PC-3 (cell line): ENCODE data around the gene L3MBTL4.

Experiments used
- EZH2 ChIP-seq: fragments of 300-600 bp; sonication (generic); IDR thresholded peaks from one replicate; pipeline ENCODE4 v1.6.1; 2017; ENCODE audit warnings: antibody characterized with exemption, mild to moderate bottlenecking, low read length; ENCODE audit not compliant: unreplicated experiment
- TF ChIP-seq, protein P1 (sequence below): fragments of 300-600 bp; sonication (generic); conservative IDR thresholded peaks from 2 replicates; pipeline ENCODE4 v1.5.1; 2017; ENCODE audit warnings: antibody characterized with exemption, low read depth, mild to moderate bottlenecking, low read length

DNA sequence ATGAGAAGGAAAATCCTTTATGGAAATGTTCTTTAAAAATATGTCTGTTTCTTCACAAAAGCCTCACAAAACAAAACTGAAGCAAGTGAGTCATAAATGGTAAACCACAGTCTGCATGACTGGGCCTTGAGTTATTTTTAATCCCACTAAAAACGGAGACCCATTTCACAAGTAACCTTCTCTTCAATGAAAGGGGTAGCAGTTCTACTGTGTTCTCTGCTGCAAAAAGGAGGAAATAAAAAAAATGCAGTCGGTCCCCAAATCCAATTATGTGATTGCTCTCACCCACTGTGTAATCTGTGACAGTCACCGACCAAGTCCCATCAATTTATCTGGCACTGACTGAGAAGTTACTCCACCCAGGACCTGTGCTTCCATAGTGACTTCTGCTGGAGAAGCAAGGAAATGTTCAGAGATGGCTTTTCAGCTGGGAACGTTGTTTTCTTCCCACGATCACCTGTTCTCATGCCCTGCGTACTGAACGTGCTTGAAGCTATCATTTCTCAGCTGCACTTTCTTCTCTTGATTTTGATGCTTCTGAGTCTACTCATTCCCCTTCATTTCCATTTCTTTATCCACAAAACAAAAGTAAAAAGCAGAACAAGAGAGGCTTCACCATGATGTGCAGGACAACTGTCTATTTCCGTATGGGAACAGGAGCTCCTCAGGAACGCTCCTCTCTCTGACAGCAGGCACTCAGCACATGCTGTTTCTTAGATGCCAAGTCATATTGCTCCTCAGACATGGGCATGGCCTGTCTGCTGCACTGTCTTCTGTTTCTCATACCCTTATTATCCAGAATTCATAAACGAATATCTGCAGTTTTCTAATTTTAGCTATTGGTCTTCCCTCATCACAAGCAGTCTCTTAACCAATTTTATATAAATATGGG lies 439.4 kb downstream of the L3MBTL4 start:
- TF ChIP-seq, protein P1, sequence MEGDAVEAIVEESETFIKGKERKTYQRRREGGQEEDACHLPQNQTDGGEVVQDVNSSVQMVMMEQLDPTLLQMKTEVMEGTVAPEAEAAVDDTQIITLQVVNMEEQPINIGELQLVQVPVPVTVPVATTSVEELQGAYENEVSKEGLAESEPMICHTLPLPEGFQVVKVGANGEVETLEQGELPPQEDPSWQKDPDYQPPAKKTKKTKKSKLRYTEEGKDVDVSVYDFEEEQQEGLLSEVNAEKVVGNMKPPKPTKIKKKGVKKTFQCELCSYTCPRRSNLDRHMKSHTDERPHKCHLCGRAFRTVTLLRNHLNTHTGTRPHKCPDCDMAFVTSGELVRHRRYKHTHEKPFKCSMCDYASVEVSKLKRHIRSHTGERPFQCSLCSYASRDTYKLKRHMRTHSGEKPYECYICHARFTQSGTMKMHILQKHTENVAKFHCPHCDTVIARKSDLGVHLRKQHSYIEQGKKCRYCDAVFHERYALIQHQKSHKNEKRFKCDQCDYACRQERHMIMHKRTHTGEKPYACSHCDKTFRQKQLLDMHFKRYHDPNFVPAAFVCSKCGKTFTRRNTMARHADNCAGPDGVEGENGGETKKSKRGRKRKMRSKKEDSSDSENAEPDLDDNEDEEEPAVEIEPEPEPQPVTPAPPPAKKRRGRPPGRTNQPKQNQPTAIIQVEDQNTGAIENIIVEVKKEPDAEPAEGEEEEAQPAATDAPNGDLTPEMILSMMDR, result peak; percentile 56
- TF ChIP-seq EZH2, result no peak
